ENCODE data around the gene NBEAL2.

- TF ChIP-seq E2F8 (IDR thresholded peaks at IDR 0.05; ENCODE audit: low read depth, partially characterized antibody): no peak
- no peak for TF ChIP-seq CTCF (IDR thresholded peaks at IDR 0.05 in 2 of 3, conservative IDR thresholded peaks at IDR 0.05 in 1 of 3; ENCODE audit: control insufficient read depth in 2 of 3, extremely low read depth in 1 of 3, insufficient read depth in 1 of 3, low read depth in 3 of 3, low read length in 3 of 3)
- TF ChIP-seq TAF1 (IDR thresholded peaks at IDR 0.05; ENCODE audit: borderline replicate concordance, low read depth, low read length): no peak
- TF ChIP-seq SMC3 (IDR thresholded peaks at IDR 0.05; ENCODE audit: borderline replicate concordance, low read length): no peak
- TF ChIP-seq GABPA (IDR thresholded peaks at IDR 0.05; ENCODE audit: low read depth): no peak
- no peak for TF ChIP-seq USF2 (IDR thresholded peaks at IDR 0.05; ENCODE audit: borderline replicate concordance, low read depth, low read length)
- no peak for TF ChIP-seq ZBTB33 (IDR thresholded peaks at IDR 0.05)
- TF ChIP-seq CHD1 (IDR thresholded peaks at IDR 0.05; ENCODE audit: low read depth, low read length): no peak
- no peak for TF ChIP-seq ZZZ3 (IDR thresholded peaks at IDR 0.05; ENCODE audit: control insufficient read depth, insufficient read length, low read depth)
- TF ChIP-seq REST (IDR thresholded peaks at IDR 0.05; ENCODE audit: low read depth, low read length): no peak
These were observed 9.8 kb downstream of the NBEAL2 start for GRCh38 chr3:46989146-46989810.

Measured in GM12878 (cell line).